Fibroblast of lung (primary cell): Measurements from ENCODE around the gene PLAC1. TPM values are rescaled to one million over a fixed set of nuclear protein-coding genes. Genes with fewer than 3 reads are reported as not detected.

Experiments used
- DNase-seq, 2 donors: peaks; one replicate each; pipeline versions ENCODE4 v3.0.0 to v3.0.0-alpha.2; 2010; ENCODE audit warnings: low read depth in 2 of 2
- H2AFZ ChIP-seq: 2 replicates; pipeline ENCODE4 v1.5.1; 2012; ENCODE audit warnings: low read length, control low read depth, inconsistent platforms
- H3K27ac ChIP-seq: 2 replicates; pipeline ENCODE4 v1.5.1; 2011; ENCODE audit warnings: low read length, control low read depth; ENCODE audit not compliant: insufficient read depth
- H3K27me3 ChIP-seq: 2 replicates; pipeline ENCODE4 v1.5.1; 2011; ENCODE audit warnings: mild to moderate bottlenecking, low read length; ENCODE audit not compliant: control insufficient read depth, insufficient read depth
- H3K36me3 ChIP-seq: 2 replicates; pipeline ENCODE4 v1.5.1; 2011; ENCODE audit warnings: low read length; ENCODE audit not compliant: control insufficient read depth, insufficient read depth
- H3K4me1 ChIP-seq: 2 replicates; pipeline ENCODE4 v1.5.1; 2011; ENCODE audit warnings: low read length; ENCODE audit not compliant: control insufficient read depth, insufficient read depth; ENCODE audit errors: extremely low read depth
- H3K4me2 ChIP-seq: 2 replicates; pipeline ENCODE4 v1.5.1; 2011; ENCODE audit warnings: low read length, control low read depth; ENCODE audit not compliant: insufficient read depth; ENCODE audit errors: extremely low read depth
- H3K4me3 ChIP-seq, 4 experiments: fragments of 200-600 bp in 1 of 4; sonication (generic) in 1 of 4; replicated peaks in 1 of 4; 2 replicates each; pipeline ENCODE4 v1.5.1; 2011 to 2016; ENCODE audit warnings: low read length in 4 of 4, low read depth in 3 of 4, mild to moderate bottlenecking in 3 of 4, control low read depth in 2 of 4, inconsistent platforms in 1 of 4, mixed read lengths in 1 of 4; ENCODE audit not compliant: insufficient read depth in 1 of 4; ENCODE audit errors: control extremely low read depth in 1 of 4
- H3K79me2 ChIP-seq: 2 replicates; pipeline ENCODE4 v1.5.1; 2012; ENCODE audit warnings: mild to moderate bottlenecking, low read length, inconsistent platforms; ENCODE audit not compliant: control insufficient read depth, insufficient read depth
- H3K9ac ChIP-seq: 2 replicates; pipeline ENCODE4 v1.5.1; 2011; ENCODE audit warnings: mild to moderate bottlenecking, low read length, control low read depth; ENCODE audit not compliant: insufficient read depth
- H3K9me3 ChIP-seq: 2 replicates; pipeline ENCODE4 v1.5.1; 2012; ENCODE audit warnings: low read depth, low read length; ENCODE audit not compliant: control insufficient read depth, insufficient read depth
- H4K20me1 ChIP-seq: 2 replicates; pipeline ENCODE4 v1.5.1; 2011; ENCODE audit warnings: low read length; ENCODE audit not compliant: control insufficient read depth, insufficient read depth; ENCODE audit errors: extremely low read depth
- EZH2 ChIP-seq: IDR thresholded peaks from 2 replicates; pipeline ENCODE4 v1.5.1; 2012; ENCODE audit warnings: low read length, control low read depth, mild to moderate bottlenecking; ENCODE audit errors: missing control alignments
- polyA plus RNA-seq, 2 donors: library from polyadenylated mRNA; depleted of rRNA in 1 of 2; stranded (reverse) in 1 of 2; unstranded in 1 of 2; fragments of >200 nt; gene quantifications; 2 replicates each; pipeline ENCODE4 v1.2.1, GENCODE V29; 2011 to 2012; ENCODE audit warnings: missing spikeins in 1 of 2
- total RNA-seq: library from RNA; depleted of rRNA; stranded (reverse); fragments of >200 nt; gene quantifications from 2 replicates; pipeline ENCODE4 v1.2.1, GENCODE V29; 2014
- TF ChIP-seq, protein P1 (sequence below), 2 donors: IDR thresholded peaks in 1 of 2; conservative IDR thresholded peaks in 1 of 2; 1 replicate in 1 of 2; 2 replicates in 1 of 2; pipeline ENCODE4 v1.5.1; 2011 to 2012; ENCODE audit warnings: low read length in 2 of 2, control low read depth in 1 of 2, inconsistent platforms in 1 of 2, low read depth in 1 of 2, mild to moderate bottlenecking in 1 of 2

Gene PLAC1
- total and polyA plus RNA-seq, 2 donors (not counting 1 experiment from before 2014, with no cell fraction given), result 0.17 to 0.22 TPM

DNA sequence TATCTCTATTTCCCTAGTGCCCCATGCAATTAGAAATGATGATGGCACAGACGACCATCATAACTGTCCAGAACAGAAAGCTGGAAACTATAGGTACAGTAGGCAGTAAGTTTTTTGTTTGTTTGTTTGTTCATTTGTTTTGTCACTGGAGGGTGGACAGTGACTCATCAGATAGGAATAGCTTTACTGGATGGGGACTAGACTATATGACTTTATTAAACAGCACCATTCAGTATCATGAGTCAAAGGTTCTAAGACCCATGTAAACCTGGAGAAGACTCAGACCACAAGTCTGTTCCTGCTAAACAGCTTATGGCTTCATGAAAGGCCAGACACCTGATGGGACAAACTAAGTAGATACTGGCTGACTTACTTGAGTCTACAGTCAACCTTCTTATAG, 38.4 kb downstream of the PLAC1 start:
- H3K4me1 ChIP-seq, result peaks cover 12% of the 10 kb centered on the region
- no peaks in the 10 kb centered on the region for H3K36me3 ChIP-seq
- no peak overlapping the region for H3K4me2 ChIP-seq
- TF ChIP-seq, protein P1, sequence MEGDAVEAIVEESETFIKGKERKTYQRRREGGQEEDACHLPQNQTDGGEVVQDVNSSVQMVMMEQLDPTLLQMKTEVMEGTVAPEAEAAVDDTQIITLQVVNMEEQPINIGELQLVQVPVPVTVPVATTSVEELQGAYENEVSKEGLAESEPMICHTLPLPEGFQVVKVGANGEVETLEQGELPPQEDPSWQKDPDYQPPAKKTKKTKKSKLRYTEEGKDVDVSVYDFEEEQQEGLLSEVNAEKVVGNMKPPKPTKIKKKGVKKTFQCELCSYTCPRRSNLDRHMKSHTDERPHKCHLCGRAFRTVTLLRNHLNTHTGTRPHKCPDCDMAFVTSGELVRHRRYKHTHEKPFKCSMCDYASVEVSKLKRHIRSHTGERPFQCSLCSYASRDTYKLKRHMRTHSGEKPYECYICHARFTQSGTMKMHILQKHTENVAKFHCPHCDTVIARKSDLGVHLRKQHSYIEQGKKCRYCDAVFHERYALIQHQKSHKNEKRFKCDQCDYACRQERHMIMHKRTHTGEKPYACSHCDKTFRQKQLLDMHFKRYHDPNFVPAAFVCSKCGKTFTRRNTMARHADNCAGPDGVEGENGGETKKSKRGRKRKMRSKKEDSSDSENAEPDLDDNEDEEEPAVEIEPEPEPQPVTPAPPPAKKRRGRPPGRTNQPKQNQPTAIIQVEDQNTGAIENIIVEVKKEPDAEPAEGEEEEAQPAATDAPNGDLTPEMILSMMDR (conservative IDR thresholded peaks at IDR 0.05 in 1 of 2, IDR thresholded peaks at IDR 0.05 in 1 of 2; ENCODE audit: low read depth in 1 of 2, low read length in 2 of 2), result no peak
- no peak for TF ChIP-seq EZH2
- H2AFZ ChIP-seq, result no peak overlapping the region
- H3K27ac ChIP-seq, result no peak overlapping the region
- H3K9ac ChIP-seq, result no peak overlapping the region
- DNase-seq, result no peak
- no peaks in the 10 kb centered on the region for H4K20me1 ChIP-seq
- no peak overlapping the region for H3K4me3 ChIP-seq
- no peaks in the 10 kb centered on the region for H3K27me3 ChIP-seq
- no peaks in the 10 kb centered on the region for H3K9me3 ChIP-seq
- no peaks in the 10 kb centered on the region for H3K79me2 ChIP-seq

DNA sequence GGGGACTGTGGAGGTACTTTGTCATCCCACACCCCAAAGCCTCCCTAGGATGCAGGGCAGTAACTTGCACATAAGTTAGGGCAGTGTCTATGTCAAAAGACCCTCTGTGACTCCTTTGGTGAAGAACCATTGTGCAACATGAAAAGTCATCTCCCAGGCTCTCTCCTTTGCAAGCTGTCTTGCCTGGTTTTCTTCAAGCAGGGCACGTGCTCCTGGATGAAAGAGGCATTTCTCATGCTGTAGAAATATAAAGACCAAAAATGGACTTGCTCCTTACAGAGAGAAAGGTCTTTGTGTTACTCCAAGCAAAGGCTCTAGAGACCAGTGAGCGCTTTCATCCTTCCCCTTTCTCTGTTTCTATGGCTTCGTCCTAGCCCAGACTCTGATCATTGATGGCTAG, 44.9 kb downstream of the PLAC1 start:
- DNase-seq, result no peak
- TF ChIP-seq, protein P1 (conservative IDR thresholded peaks at IDR 0.05 in 1 of 2, IDR thresholded peaks at IDR 0.05 in 1 of 2; ENCODE audit: low read depth in 1 of 2, low read length in 2 of 2), result no peak
- TF ChIP-seq EZH2, result no peak
- Histone ChIP-seq H3K4me3 (no peak overlapping the region), H3K9ac (no peak overlapping the region), H3K4me2 (no peak overlapping the region), H2AFZ (no peak overlapping the region), H3K4me1 (no peaks in the 10 kb centered on the region), H3K79me2 (no peaks in the 10 kb centered on the region), H3K27ac (no peak overlapping the region), H4K20me1 (no peaks in the 10 kb centered on the region), H3K9me3 (no peaks in the 10 kb centered on the region), H3K27me3 (no peaks in the 10 kb centered on the region), H3K36me3 (no peaks in the 10 kb centered on the region)

DNA sequence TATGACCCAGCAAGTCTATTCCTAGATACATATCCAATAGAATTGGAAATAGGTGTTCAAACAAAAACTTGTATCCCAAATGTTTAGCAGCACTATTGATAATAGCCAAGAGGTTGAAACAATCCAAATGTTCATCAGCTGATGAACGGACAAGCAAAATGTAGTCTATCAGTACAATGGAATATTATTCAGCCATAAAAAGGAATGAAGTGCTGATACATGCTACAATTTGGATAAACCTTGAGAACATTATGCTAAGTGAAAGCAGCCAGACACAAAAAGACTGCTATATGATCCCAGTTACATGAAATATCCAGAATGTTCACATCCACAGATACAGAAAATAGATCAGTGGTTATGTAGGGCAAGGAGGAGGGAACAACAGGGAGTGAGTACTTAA, 50.1 kb downstream of the PLAC1 start:
- H3K4me1 ChIP-seq, result peaks cover 4% of the 10 kb centered on the region
- no peak overlapping the region for H2AFZ ChIP-seq
- no peaks in the 10 kb centered on the region for H3K36me3 ChIP-seq
- no peaks in the 10 kb centered on the region for H3K79me2 ChIP-seq
- no peak for DNase-seq
- TF ChIP-seq EZH2, result no peak
- TF ChIP-seq, protein P1 (conservative IDR thresholded peaks at IDR 0.05 in 1 of 2, IDR thresholded peaks at IDR 0.05 in 1 of 2; ENCODE audit: low read depth in 1 of 2, low read length in 2 of 2), result no peak
- H3K4me2 ChIP-seq, result no peak overlapping the region
- H3K9me3 ChIP-seq, result no peaks in the 10 kb centered on the region
- H3K27me3 ChIP-seq, result no peaks in the 10 kb centered on the region
- H3K27ac ChIP-seq, result no peak overlapping the region
- H3K4me3 ChIP-seq, result no peak overlapping the region
- no peak overlapping the region for H3K9ac ChIP-seq
- no peaks in the 10 kb centered on the region for H4K20me1 ChIP-seq
